ENCODE measurements around the gene ATL3. TPM values are rescaled to one million over a fixed set of nuclear protein-coding genes. Genes with fewer than 3 reads are reported as not detected.
A peak's percentile ranks its signal among the peaks of the same experiment; 100 is the strongest.
"Not testable (repeated sequence)": the region's sequence is repeated elsewhere in the genome, so short reads cannot be mapped to it uniquely, and the experiment has no call there.

The ATL3 gene
- total and polyA plus RNA-seq, 8 donors, result 5.7 to 99.3 (median 23.7) TPM

DNA sequence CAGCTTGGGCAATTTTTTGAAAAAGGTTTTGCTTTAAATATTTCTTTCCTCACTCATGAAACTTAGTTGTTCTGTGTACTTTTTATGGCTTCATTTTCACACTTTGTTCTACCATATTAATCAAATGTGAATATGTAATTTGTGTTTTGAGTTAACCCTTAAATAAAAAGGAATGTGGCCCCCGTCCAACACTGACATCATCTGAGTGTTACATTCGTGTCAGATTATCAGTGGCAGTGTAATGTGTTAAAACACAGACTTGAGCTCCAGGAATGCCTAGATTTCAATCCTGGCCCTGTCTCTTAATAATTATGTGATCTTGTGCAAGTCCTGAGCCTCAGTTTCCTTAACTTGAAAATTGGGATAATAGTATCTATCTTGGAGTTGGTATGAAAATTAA is 15.8 kb upstream of the ATL3 start:
- 41 to 62% (median 57%) methylated on average over 2 of the region's 2 CpGs for WGBS, 5 donors
- TF ChIP-seq POLR2AphosphoS5 (IDR thresholded peaks at IDR 0.05), result no peak
- TF ChIP-seq, protein P1, sequence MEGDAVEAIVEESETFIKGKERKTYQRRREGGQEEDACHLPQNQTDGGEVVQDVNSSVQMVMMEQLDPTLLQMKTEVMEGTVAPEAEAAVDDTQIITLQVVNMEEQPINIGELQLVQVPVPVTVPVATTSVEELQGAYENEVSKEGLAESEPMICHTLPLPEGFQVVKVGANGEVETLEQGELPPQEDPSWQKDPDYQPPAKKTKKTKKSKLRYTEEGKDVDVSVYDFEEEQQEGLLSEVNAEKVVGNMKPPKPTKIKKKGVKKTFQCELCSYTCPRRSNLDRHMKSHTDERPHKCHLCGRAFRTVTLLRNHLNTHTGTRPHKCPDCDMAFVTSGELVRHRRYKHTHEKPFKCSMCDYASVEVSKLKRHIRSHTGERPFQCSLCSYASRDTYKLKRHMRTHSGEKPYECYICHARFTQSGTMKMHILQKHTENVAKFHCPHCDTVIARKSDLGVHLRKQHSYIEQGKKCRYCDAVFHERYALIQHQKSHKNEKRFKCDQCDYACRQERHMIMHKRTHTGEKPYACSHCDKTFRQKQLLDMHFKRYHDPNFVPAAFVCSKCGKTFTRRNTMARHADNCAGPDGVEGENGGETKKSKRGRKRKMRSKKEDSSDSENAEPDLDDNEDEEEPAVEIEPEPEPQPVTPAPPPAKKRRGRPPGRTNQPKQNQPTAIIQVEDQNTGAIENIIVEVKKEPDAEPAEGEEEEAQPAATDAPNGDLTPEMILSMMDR (IDR thresholded peaks at IDR 0.05), result no peak

DNA sequence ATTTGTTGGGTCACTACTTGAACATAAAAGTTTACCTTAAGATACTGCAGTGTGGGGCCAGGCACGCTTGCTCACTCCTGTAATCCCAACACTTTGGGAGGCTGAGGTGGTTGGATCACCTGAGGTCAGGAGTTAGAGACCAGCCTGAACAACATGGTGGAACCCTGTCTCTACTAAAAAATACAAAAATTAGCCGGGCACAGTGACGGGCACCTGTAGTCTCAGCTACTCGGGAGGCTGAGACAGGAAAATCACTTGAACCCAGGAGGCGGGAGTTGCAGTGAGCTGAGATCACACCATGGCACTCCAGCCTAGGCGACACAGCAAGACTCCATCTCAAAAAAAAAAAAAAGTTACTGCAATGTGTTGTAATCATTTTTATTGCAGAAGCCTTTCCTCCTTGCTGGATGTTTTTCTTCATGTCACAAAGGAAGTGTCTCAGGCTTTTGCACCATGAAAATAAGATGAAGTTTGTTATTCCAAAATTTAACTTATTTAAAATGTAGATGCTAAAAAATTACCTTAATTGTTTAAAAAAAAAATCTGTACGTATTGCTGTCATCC is 14.1 kb upstream of the ATL3 start:
- intact Hi-C loops (cut with DNase I; ENCODE audit: low total_unique reads), result loop anchor here (10.0 kb wide), 1 partner anchor 50 kb away; no protein-coding TSS in a partner anchor
- H3K4me1 ChIP-seq, result peaks cover 17 to 84% (median 43%) of the 10 kb centered on the region in 4 donors
- H3K27ac ChIP-seq, result peak overlapping the region in 1 of 5 donors; percentile 11
- not testable (repeated sequence) for H3K9me3 ChIP-seq, H3K36me3 ChIP-seq, DNase-seq, H3K4me3 ChIP-seq, H3K27me3 ChIP-seq
- 86 to 94% (median 93%) methylated on average over 7 of the region's 7 CpGs for WGBS, 5 donors

More for the DNA sequence above, 15.8 kb upstream of the ATL3 start:
- Histone ChIP-seq H3K27ac (peak overlapping the region in 1 of 5 donors; percentile 25), H3K27me3 (no peaks in the 10 kb centered on the region), H3K36me3 (no peaks in the 10 kb centered on the region), H3K4me1 (peaks cover 12 to 85% (median 43%) of the 10 kb centered on the region in 4 donors), H3K4me3 (no peak overlapping the region), H3K9me3 (no peaks in the 10 kb centered on the region)
- intact Hi-C loops (cut with DNase I; ENCODE audit: low total_unique reads), result loop anchor here (10.0 kb wide), 1 partner anchor 48 kb away; no protein-coding TSS in a partner anchor
- DNase-seq, result no peak

DNA sequence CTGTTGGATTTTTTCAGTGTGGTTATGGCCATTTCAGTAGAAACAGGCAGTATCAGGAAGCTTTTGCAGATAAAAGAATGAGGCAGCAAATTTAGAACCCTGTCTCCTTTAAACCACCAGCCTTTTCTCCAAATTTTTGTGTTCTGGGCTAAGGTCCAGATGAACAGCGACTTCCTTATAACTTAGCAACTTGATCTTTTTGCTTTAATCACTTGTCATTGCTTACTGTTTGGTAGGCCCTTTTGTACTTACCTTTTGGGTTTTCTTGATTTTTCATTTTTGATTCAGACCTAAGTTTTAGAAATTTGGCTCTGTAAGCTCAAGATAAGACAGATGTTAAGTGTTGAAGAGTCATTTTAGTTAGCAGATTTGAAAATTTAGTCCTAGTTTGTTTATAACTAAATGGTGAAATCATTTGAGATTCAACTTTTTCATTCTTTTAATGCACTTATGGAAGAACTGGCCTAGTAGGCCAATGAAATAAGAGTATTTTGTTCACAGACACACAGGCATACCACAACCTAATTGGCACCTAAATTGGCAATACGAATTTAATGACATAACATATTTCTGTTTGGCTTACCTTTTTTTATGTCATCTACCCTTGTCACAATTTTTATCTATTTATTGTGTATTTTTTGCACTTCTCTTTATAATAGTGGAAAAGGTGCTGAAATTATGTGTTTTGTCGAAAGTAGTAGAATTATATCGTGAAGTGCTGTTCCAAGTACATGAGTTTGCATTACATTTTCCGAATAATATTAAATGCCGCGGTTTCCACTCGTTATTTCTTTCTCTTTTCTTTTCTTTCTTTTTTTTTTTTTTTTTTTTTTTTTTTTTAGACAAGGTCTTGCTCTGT is 12.2 kb upstream of the ATL3 start:
- no peaks in the 10 kb centered on the region for H3K27me3 ChIP-seq
- 78 to 82% (median 80%) methylated on average over 8 of the region's 8 CpGs for WGBS, 5 donors
- H3K4me3 ChIP-seq, result peak overlapping the region; percentile 79 to 92 (median 82)
- peaks cover 17 to 66% (median 40%) of the 10 kb centered on the region in 4 donors for H3K4me1 ChIP-seq
- H3K27ac ChIP-seq, result peak overlapping the region in 4 of 5 donors; percentile 96 to 100 (median 98)
- intact Hi-C loops (cut with DNase I; ENCODE audit: low total_unique reads), result loop anchor here (10.0 kb wide), 1 partner anchor 51 kb away; no protein-coding TSS in a partner anchor
- peak in 1 of 2 donors; percentile 35 for DNase-seq
- no peaks in the 10 kb centered on the region for H3K9me3 ChIP-seq
- H3K36me3 ChIP-seq, result no peaks in the 10 kb centered on the region
- no peak for TF ChIP-seq POLR2A (IDR thresholded peaks at IDR 0.05)
- no peak for TF ChIP-seq EP300 (IDR thresholded peaks at IDR 0.05)
- TF ChIP-seq POLR2AphosphoS5 (IDR thresholded peaks at IDR 0.05), result no peak
- TF ChIP-seq, protein P1 (IDR thresholded peaks at IDR 0.05), result no peak

DNA sequence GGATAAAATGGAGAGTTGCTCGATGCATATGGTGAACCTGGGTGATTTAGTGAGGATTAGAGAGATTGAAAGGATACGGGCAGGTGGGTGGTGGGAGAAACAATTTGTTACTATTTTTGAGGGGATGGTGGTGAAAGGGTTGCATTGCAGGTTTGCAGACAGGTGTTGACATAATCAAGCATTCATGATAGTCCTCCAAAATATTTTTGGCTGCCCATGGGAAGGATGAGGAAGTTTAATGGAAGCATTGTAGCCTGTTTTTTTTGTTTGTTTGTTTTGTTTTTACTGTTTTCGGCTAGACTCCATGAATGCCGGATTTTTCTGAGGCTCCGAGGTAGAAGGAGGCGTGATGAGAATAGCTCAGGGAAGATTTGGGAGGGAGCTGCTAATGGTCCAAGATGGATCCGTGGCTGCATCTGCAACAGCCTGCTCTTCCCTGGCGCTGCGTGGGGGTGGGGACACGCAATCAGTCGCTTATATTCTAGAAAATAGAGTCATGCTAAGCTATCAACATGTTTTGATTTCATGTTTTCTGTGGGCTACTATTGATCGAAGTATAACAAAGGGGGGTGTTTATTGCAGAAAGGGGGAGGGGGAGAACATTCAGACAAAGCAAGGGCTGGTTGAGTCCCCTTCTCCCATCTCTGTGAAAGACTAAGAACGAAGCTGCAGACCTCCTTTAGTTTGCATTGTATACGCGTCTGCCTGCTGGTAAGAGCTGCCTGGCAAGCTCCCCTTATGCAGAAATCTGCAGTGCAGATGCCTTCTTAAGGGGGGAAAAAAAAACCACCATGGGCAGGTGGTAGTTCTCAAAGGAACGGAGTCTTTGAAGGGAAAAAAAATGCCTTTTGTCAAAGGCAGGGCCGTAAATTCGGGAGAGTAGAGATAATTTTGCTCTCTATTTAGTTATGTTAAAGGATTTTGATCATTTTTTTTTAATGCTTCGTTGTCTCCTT is 11.2 kb upstream of the ATL3 start:
- Histone ChIP-seq H3K4me3 (peak overlapping the region; percentile 79 to 92 (median 82)), H3K4me1 (peaks cover 17 to 55% (median 38%) of the 10 kb centered on the region in 4 donors), H3K9me3 (no peaks in the 10 kb centered on the region), H3K27me3 (no peaks in the 10 kb centered on the region), H3K36me3 (no peaks in the 10 kb centered on the region), H3K27ac (peak overlapping the region; percentile 96 to 100 (median 96))
- WGBS, 5 donors, result 4 to 6% (median 4%) methylated on average over 19 of the region's 19 CpGs
- peak in 1 of 2 donors; percentile 67 for DNase-seq
- intact Hi-C loops (cut with DNase I; ENCODE audit: low total_unique reads), result loop anchor here (10.0 kb wide), 1 partner anchor 52 kb away; no protein-coding TSS in a partner anchor
- TF ChIP-seq, protein P1 (IDR thresholded peaks at IDR 0.05), result peak in 1 of 7 experiments; percentile 24
- no peak for TF ChIP-seq POLR2AphosphoS5 (IDR thresholded peaks at IDR 0.05)

Data from stomach (tissue), 9 donors.